ENCODE data around the gene ZSWIM8.
"Not testable (repeated sequence)": the region's sequence is repeated elsewhere in the genome, so short reads cannot be mapped to it uniquely, and the experiment has no call there.

The ZSWIM8 gene, protein sequence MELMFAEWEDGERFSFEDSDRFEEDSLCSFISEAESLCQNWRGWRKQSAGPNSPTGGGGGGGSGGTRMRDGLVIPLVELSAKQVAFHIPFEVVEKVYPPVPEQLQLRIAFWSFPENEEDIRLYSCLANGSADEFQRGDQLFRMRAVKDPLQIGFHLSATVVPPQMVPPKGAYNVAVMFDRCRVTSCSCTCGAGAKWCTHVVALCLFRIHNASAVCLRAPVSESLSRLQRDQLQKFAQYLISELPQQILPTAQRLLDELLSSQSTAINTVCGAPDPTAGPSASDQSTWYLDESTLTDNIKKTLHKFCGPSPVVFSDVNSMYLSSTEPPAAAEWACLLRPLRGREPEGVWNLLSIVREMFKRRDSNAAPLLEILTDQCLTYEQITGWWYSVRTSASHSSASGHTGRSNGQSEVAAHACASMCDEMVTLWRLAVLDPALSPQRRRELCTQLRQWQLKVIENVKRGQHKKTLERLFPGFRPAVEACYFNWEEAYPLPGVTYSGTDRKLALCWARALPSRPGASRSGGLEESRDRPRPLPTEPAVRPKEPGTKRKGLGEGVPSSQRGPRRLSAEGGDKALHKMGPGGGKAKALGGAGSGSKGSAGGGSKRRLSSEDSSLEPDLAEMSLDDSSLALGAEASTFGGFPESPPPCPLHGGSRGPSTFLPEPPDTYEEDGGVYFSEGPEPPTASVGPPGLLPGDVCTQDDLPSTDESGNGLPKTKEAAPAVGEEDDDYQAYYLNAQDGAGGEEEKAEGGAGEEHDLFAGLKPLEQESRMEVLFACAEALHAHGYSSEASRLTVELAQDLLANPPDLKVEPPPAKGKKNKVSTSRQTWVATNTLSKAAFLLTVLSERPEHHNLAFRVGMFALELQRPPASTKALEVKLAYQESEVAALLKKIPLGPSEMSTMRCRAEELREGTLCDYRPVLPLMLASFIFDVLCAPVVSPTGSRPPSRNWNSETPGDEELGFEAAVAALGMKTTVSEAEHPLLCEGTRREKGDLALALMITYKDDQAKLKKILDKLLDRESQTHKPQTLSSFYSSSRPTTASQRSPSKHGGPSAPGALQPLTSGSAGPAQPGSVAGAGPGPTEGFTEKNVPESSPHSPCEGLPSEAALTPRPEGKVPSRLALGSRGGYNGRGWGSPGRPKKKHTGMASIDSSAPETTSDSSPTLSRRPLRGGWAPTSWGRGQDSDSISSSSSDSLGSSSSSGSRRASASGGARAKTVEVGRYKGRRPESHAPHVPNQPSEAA (N-terminal part only)

DNA sequence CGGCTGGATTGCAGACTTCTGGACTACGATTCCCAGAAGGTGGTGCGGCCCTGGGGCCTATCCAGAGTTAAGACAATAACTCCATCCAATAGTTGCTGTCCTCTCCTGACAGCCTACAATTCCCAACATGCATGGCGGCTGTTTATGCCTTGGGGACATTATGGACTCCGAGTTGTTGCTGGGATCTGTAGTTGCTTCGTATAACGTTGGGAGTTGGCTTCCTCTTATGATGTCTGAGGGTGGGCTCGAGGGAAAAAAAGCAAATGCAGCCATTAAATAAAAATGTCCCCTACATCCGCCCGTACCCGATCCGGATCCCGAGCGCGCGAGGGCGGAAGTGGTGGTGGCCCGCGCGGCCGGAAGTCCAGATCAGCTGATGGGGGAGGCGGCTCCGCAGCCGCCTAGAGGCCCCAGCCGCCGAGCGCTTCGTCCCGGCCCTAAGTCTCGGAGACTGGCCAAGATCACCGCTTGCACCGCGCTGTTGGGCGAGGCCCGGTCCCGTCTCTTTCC lies at the start of gene ZSWIM8:
ZSWIM8 (plus strand) TSS at position 396 of the 510 bp plus-strand sequence. CDS start 273 bp downstream, outside the sequence.
- DNase-seq: peak; percentile 80

DNA sequence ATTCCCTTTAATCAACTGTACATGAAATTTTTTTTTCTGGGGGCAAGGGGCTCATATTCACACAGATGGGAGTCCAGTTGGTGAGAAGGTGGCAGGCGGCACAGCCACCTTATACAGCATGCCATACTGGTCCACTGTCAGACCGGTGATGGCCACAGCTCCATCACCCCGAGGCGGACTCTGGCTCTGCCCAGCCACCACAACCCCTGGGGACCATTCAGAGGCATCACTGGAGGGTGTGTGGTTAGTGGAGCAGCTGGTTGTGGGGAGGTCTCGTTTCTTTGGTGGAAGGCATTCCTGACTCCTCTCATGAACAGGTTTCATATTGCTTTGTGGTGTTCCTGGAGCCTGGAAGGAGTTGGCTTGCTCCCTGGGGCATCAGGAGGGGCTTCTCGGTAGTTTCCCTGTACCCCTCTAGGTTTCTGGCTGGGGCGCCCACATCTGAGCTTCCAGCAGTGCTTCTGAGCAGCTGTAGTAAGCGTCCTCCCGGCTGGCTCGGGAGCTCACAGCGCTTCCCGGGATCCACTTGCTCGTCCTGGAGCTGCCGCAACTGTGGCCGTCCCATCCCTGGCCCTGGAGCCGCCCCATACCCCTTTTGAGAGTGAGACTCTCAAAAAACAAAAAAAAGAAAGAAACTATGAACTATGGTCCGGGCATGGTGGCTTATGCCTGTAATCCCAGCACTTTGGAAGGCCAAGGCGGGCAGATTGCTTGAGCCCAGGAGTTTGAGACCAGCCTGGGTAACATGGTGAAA lies 44.7 kb upstream of the ZSWIM8 start:
- not testable (repeated sequence) for DNase-seq

DNA sequence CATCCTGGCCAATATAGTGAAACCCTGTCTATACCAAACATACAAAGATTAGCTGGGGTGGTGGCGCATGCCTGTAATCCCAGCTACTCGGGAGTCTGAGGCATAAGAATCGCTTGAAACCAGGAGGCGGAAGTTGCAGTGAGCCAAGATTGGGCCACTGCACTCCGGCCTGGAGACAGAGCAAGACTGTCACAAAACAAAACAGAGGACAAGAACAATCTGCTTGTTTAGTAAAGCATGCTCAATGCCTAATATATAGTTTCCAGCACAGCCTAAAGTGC lies 43.0 kb upstream of the ZSWIM8 start:
- no peak for DNase-seq

DNA sequence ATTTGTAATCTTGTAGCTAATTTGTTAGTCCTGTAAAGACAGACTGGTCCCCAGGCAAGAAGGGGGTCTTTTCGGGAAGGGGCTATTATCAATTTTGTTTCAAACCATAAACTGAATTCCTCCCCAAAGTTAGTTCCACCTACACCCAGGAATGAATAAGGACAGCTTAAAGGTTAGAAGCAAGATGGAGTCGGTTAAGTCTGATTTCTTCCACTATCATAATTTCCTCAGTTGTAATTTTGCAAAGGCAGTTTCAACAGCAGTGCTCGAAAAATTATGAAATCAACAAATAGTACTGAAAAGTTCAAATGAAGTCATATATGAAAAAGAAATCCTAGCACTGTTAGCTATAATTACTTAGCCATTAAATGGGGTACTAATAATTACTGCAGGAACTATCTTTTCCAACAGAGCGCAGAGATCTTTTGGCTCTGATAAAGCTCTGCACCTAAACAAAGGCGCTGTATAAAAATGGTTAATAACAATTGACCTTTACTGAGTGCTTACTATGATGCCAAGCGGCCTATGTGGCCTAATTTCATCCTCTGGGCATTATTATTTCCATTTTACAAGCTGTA lies 42.0 kb upstream of the ZSWIM8 start:
- DNase-seq: no peak

DNA sequence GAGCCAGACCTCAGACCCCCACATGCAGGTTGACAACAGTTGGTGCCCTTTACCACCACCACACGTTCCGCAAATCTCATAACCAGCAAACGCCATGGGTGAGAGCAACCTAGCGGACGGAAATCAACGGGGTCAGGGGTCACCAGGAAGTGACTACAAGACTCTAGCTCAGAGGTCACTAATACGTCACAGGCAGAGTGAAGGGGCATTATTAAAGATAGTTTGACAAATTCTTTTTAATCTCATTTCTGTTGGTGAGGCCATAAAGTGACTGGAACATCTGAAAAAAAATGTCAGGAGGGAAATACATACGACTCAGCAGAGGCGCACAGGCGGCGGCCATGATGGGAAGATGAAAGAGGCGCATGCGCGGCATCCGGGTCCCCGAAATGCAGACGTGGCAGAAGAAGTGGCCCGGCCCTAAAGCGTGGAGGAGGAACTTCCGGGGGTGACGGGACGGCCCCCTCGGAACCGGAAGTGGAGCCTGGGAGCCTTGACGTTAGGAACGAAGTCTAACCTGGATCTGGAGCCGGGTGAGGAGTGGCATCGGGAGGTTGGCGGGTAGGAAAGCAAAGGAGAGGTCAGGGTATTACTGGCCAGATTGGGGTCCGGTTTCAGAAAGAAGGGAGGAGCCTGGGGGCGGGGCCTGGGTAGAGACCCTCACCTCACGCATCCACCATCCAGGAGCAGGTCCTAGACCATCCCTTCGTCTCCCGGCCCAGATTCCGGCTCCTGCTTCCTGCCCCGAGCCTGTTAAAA lies 41.3 kb upstream of the ZSWIM8 start, which contains the start of gene SEC24C:
SEC24C (plus strand) TSS at position 468 of the 759 bp plus-strand sequence. CDS start 2,461 bp downstream, outside the sequence.
- DNase-seq: peak; percentile 91

DNA sequence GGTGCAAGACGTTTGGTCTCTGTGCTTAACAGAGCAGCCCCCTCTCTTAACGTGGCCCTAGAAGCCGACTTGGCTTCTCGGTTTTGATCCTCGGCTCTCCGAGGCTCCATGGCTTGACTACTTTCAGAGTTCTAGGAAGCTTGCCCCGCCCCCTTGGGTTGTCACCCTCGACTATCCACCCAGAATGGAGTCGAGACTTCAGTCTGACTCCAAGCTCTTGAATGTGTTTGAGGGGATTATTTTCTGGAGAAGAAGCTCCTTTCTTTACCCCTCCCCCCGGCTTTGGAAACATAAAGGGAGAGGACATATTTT lies 40.8 kb upstream of the ZSWIM8 start:
- no peak for DNase-seq

DNA sequence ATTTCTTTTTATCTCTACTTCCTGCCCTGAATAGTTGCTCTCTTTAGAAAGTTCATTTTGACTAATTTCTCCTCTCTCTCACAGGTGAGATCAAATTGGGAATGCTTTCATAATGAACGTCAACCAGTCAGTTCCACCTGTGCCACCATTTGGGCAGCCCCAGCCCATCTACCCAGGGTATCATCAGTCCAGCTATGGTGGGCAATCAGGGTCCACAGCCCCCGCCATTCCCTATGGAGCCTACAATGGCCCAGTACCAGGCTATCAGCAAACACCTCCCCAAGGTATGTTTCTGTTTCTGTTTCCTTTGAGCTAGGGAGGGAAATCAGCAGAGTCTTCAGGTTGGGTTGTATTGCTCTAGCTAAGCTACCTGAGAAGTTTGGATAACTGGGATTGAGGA lies 38.7 kb upstream of the ZSWIM8 start:
- DNase-seq: no peak

DNA sequence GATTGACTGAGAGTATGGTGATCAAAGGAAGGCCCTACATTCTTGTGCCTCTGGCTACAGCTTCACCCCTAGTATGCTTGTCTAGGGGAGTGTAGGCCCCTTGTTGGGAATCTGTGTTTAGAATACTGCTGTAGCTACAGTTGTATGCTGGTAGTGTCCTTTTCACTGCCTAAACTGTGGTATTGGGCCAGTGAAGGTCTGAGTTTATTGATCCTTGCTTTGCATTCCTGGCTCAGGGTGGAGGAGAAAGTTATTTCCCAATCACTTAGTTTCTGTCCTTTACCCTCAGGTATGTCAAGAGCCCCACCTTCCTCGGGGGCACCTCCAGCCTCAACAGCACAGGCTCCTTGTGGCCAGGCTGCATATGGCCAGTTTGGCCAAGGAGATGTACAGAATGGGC lies 34.6 kb upstream of the ZSWIM8 start:
- no peak for DNase-seq

DNA sequence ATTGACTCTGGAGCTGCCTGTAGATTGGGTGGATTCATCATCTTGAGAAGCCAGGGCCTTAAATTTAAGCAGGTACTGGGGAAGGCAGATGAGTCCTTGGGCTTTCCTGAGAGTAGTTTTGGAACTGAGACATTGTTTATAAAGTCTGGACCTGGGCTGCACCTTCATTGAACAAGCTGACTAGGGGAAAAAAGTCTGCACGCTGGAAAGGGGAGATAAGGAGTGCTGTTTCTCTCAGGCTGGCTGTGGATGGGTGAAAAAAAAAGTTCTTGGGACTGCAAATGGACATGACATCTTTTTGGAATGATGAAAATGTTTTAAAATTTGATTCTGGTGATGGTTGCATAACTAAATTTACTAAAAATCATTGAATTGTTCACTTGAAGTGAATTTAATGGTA lies 29.2 kb upstream of the ZSWIM8 start:
- no peak for DNase-seq

DNA sequence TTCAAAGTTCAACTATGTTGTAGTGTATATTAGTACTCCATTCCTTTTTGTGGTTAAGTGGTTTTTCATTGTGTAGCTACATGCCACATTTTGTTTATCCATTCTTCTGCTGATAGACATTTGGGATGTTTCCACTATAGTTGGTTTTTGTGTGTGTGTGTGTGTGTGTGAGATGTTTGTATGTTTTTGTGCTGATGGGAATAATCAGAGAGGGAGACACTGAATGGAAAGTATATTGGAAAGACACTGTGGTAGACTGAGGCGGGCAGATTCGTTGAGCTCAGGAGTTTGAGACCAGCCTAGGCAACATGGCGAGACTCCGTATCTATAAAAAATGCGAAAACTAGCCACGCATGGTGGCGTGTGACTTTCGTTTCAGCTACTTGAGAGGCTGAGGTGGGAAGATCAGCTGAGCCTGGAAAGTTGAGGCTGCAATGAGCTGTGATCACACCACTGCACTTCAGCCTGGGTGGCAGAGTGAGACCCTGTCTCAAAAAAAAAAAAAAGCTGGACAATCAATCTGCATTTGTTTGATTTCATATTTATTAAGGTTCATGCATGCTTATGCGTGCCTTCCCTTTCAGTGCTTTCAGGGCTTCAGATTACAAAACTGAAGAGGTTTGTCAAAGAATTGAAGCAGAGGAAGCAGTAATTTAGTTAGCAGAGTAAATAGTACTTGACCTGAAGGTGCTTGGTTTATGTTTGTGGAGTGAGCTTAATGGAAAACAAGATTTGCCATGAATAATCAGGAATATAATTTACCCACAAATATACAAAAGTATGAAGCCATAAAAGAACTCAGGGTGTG lies 26.5 kb upstream of the ZSWIM8 start:
- no peak for DNase-seq

DNA sequence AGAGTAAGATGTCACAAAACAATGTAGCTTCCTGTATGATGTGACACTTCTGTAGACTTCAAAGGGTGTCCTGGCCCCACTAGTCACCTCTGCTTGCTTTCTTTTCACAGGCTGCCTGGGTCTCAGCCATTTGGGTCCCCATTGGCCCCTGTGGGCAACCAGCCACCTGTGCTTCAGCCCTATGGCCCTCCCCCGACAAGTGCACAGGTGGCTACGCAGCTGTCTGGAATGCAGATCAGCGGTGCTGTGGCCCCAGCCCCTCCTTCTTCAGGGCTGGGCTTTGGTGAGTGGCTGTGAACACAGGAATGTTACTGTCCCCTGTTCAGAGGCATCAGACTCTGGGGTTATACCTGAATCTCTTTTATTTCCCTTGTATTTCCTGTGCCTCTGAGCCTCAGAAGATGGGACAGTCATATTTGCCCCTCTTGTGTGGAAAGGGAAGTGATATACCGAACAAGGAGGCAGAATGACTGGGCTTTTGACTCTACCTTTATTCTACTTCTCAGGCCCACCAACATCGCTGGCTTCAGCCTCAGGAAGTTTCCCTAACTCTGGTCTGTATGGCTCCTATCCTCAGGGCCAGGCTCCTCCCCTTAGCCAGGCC lies 25.8 kb upstream of the ZSWIM8 start:
- peak; percentile 34 for DNase-seq

DNA sequence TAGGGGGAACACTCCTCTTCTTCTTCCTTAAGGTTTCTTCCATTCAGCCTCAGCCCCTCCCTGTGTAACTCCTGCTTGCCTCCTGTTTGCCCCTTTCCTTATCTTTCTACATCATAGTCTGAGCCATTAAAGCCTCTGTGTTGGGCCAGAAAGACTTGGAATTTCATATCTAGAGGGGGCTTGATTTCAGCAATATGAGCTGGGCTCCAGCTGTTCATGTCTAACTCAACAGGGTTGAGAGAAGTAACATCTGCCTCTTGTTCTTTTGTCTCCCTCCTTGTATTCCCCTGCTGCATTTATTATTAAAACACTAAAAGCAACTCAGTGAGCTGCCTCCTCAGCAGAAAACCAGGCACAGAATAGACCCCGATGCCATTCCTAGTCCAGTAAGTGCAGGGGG lies 23.6 kb upstream of the ZSWIM8 start:
- no peak for DNase-seq

DNA sequence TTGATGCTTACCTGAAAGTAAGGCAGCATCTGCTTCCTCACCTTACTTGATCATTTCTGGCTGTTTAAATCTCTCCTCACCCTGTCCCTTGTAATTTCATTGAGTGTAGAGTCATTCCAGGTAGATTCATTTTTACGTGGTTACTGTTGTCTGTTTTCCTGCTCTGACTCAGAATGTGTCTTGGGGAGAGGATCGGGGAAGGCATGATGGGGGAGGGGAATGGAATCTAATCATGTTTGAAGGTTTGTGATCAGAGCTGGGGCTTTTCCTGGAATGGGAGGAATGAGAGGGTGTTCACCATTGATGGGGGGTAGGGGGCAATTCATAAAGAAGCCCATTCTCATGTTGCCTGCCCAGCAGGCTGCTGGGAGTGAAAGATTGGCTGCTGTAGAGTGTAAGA lies 22.5 kb upstream of the ZSWIM8 start:
- no peak for DNase-seq

DNA sequence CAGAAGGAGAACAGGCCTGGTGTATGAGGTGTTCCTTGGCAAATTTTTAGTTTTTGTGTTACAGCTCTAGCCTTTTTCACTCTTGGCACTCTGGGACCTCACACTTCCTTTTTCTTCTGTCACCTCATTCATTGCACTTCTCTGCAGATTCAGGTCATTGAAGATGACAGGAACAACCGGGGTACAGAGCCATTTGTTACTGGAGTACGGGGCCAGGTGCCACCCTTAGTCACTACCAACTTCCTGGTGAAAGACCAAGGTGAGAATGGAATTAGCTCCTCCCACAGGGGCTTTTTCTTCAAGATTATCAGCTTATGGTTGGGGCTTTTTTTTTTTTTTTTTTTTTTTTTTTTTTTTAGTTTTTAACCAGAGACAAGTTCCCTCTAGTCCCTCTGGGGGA lies 22.1 kb upstream of the ZSWIM8 start:
- no peak for DNase-seq

DNA sequence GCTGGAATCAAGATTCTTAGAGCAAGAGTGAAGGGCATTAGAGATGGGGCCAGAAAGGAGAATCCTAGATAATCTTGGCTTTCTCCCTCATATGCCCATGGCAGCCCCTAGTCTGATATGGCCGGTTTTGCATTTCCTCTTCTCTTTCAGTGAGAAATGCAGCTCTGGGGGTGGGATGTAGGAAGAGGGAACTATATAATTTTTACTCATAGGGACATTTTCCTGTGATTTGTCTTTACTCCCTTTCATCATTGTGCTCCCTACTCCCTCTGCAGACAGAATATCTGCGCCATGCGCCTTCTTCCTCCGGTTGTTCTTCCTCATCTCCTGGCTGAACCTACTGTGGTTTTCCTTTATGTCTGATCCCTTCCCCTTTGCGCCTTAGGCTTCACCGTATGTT lies 20.3 kb upstream of the ZSWIM8 start:
- DNase-seq: no peak

DNA sequence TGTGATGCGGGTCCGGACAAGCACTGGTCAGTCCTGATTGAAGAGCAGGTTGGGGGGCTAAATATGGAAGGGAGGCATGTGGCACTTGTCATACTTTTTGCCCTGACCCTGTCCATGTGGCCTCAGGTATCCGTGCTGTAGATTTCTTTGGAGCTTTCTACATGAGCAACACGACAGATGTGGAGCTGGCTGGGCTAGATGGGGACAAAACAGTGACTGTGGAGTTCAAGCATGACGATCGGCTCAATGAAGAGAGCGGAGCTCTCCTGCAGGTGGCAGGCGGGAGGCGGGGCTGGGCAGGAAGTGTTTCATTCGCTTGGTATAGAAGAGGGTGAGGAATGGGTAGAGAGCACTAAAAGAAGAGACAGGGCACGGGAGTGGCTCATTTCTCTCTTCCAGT lies 16.5 kb upstream of the ZSWIM8 start:
- peak; percentile 59 for DNase-seq

DNA sequence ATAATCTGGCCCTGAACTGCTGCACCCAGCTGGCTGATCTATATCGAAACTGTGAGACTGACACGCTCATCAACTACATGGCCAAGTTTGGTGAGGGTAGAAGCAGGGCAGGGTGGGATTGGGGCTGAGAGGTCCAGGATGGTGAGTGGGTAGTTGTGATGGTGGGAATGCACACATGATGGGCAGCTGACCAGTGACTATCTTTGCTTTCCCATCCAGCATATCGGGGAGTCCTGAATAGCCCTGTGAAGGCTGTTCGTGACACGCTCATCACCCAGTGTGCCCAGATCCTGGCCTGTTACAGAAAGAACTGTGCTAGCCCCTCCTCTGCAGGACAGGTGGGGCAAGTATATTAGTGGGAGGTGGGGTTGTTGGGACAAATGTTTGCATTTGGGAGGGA lies 16.0 kb upstream of the ZSWIM8 start:
- DNase-seq: no peak

DNA sequence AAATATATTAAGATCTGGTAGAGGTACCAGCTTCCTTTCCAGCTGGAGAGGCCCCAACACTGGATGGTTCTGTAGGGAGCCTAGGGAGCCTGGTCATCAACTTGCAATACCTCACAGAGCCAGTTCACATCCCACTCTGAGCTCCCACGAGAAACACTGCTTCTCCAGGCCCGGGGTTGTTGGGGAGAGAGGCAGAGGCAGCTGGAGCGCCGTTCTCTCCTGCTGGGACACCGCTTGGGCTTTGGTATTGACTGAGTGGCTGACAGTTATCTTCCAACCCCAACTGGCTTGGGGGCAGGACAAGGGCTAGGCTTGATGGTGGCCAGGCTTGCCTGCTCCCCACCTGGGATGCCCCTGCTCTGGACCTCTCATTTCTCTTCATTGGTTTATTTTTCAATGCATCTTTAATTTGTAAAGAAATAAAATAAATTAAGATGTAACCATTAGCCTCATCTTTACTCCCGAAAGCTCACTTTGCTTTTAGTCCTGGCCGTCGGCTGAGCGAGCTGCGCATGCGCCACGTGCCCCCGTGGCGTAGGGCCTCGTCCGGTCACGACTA lies 13.6 kb upstream of the ZSWIM8 start:
- no peak for DNase-seq

DNA sequence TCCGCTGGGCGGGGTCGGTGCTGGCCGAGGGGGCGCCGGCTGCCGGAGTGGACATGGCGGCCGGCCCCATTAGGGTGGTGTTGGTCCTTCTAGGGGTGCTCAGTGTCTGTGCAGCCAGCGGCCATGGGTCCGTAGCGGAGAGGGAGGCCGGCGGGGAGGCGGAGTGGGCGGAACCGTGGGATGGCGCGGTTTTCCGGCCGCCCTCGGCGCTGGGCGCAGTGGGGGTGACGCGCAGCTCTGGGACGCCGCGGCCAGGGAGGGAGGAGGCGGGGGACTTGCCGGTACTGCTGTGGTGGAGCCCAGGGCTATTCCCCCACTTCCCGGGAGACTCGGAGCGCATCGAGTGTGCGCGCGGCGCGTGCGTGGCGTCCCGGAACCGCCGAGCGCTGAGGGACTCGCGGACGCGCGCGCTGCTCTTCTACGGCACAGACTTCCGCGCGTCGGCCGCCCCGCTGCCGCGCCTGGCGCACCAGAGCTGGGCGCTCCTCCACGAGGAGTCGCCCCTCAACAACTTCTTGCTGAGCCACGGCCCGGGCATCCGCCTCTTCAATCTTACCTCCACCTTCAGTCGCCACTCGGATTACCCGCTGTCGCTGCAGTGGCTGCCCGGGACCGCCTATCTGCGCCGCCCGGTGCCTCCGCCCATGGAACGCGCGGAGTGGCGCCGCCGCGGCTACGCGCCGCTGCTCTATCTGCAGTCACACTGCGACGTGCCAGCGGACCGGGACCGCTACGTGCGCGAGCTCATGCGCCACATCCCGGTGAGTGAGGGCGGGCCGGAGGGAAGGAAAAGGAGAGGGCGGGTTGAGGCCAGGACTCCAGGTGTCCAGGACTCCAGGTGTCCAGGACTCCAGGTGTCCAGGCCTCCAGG lies 12.9 kb upstream of the ZSWIM8 start:
- peak; percentile 74 for DNase-seq

All from activated effector memory CD4-positive, alpha-beta T cell treated with Interleukin-2 at 50 U/mL for 16 hours (primary cell).